ENCODE results near the gene PAM.
"Not testable (repeated sequence)": the region's sequence is repeated elsewhere in the genome, so short reads cannot be mapped to it uniquely, and the experiment has no call there.

PAM gene

DNA sequence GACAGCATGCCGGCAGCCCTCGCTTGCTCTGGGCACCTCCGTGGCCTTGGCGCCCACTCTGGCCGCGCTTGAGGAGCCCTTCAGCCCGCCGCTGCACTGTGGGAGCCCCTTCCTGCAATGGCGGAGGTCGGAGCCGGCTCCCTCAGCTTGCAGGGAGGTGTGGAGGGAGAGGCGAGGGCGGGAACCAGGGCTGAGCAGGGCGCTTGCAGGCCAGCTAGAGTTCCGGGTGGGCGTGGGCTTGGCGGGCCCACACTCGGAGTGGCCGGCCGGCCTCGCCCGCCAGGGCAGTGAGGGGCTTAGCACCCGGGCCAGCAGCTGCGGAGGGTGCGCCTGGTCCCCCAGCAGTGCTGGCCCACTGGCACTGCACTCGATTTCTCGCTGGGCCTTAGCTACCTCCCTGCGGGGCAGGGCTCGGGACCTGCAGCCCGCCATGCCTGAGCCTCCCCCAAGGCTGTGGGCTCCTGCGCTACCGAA, 3.2 kb upstream of the PAM start:
- DNase-seq (ENCODE audit: low read depth in 2 of 2) = not testable (repeated sequence)

DNA sequence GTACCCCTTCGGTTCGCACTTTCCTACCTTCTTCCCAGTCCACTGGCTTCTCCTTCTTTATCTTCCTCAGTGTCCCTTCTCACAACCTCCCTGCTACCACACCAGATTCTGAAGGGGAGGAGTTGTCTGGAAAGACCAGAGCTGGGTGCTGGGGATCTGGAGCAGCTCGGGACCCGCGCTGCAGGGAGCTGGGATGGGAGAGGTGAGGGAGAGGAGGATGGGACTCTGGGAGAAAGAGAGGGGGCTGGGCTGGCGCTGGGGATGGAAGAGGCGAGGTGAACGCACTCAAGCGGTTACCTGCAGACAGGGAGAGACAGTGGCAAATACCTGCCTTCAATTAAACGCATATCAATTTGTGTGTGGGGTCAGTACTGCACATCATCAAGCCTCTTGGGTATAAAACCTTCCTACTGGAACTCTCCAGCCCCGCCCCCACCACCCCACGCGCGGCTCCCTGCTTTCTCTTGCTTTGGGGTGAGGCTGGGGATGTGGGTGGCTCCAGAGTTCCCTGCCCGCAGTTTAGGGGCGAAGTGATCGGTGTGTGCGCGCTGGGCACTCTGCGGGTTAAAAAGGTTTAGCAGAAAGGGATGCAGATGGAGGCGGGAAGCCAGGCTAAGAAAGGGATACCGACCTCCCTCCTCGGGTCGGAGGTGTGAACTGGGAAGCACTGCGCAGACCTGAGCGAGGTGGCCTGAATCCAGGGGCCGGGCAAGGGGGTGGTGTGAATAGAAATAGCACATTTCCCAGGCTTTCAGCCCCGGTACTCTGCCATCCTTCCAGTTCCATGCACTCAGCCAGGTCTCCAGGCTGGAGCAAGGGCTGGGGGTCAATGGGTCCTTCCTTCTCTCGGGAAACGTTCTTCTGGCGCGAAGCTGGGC, 977 bp upstream of the PAM start:
- no peak for DNase-seq (ENCODE audit: low read depth in 2 of 2)

DNA sequence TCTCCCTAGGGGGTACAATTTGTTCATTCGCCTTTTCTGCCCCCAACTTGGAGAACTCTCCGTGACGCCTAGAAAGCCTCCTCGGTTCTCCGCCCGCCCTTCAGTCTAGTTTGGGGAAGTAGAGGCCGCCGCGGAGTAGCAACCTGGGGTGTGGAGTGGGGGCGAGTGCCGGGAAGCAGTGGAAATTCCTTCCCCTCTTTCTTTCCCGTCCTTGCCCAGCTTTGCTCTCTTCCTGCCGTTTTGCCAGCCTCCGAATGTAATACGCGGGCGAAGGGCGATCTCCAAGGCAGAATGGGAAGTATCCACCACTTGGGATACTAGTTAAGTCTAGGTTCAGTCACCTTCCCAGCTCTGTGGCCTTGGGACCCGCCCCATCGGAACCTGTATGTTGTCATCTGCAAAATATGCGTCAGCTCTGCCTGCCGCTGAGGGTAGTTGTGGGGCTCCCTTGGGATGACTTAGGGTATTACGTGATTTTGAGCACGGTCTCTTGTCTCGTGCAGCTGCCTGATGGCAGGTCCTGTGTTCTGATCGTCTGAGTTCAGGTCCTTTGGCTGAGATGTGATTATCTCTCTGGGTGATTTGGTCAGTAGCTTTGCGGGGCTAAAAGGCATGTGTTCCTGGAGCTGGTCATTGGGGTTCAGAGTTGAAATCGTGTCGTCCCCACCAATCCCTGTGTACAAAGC, 724 bp downstream of the PAM start:
- peak; percentile 54 to 71 for DNase-seq (ENCODE audit: low read depth in 2 of 2)

DNA sequence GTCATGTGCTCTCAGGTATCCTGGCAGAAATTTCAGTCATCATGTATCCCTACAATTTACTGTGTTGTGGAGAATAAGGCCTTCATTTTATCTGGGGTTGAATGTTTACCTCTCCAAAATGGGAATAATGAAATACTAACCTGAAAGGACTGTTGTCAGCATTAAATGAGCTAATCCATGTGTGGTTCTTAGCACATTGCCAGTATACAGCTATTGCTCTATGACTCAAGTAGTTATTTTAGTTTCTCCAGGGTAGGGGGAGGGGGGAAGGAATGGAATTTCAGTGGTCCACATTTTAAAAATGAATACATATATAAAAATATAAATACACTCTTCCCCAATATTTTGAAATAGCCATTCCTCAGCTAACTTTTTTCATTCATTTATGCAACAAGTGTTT, 3.5 kb downstream of the PAM start:
- no peak for DNase-seq (ENCODE audit: low read depth in 2 of 2)

DNA sequence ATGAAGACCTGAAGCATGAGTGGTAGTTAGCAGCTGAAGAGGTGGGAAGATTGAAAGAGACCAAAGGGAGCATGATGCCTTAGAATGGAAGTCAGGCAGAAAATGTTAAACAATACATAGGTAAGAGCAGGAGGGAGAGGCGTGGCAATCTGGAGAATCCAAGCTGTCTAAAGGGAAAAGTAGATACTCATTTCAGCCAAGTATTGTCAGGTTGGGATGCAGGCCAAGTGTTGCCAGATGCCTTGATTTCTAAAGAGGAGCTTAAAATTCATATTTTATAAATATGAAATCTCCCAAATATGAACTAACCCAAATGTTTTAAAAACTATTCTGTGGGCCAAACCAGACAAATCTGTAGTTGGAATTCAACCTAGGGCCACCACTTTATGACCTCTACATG, 4.2 kb downstream of the PAM start:
- DNase-seq (ENCODE audit: low read depth in 2 of 2) = no peak

DNA sequence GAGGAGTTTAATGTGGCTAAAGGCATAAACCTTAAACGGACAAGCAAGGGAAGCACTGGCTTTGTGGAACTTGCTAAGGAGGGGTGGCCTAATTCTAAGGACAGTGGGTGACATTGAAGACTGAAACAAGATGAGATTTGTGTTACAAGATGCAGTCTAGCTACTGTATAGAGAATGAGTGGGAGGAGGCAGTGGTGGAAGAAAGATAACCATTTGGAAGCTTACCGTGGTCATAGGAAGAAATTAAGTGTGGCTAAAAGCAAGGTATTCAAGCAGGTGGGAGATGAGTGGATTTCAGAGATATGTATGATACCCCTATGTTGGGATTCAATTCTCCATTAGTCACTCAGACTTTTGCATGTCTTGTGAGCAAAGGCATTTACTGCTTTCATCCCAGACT, 4.6 kb downstream of the PAM start:
- no peak for DNase-seq (ENCODE audit: low read depth in 2 of 2)

DNA sequence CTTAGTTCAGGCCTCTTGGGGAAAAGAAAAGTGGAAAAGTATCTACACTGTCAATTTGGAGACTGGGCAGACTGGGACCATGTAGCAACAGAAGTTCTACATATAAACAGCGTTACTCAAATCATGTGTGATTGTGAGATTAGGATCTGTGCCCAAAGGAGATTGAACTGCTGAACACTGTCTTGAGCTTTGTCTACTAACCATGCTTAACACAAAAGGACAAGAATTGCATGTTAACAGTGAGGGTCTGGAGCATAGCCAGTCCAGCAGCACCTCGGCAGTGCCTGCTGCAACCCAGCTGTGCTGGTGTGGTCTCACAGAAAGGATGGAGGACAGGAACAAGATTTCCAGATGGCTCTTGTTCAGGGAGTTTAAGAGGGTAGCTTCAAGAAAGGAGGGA, 5.7 kb downstream of the PAM start:
- no peak for DNase-seq (ENCODE audit: low read depth in 2 of 2)

DNA sequence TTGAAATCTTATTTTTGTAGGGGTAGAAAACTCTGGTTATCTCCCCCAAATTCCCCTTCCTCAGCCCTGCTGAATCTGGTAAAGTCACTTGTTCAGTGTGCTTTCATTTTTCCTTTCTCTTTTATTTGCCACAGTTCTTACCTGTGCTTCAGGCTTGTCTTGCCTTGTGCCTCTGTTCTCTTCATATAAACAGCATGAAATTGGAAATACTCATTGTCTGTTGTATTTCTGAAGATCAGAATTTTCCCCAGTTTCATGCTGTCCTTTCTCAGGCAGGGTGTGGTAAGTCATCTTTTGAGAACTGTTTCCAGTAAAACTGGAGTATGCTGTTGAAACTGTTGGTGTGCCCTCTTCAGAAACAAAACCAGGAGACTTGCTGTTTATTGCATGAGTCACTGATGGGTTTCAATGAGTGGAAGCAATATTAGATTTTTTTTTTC, 7.0 kb downstream of the PAM start:
- DNase-seq (ENCODE audit: low read depth in 2 of 2) = no peak

DNA sequence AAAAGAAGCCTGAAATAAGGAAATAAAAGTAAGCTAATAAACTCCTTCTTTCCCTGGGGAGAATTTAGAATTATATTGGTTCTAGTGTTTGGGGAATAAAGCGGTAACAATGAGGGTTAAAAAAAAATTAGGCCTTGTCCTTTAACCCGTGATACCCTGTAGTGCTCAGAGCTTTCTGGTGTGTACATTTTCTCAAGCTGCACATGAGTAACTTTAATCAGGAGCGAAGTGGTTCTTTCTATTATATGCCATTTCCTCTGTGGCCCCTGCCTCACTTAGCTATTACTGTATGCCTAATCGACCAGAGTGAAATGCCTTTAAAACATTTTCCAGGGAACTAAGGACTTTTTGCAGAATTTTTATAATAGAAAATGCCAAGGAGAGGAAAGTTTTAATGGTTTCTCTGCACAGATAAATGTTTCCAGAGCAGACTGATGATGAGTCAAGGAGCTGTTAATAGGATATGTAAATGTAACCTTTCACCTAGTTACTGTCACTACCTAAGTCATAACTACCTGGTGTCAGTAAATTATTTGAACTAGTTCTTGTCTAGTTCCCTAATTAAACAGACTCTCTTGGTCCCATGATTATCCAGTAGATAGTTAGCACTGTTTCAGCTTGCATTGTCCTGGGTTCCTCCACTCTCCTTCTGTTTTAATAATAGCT, 7.6 kb downstream of the PAM start:
- no peak for DNase-seq (ENCODE audit: low read depth in 2 of 2)

DNA sequence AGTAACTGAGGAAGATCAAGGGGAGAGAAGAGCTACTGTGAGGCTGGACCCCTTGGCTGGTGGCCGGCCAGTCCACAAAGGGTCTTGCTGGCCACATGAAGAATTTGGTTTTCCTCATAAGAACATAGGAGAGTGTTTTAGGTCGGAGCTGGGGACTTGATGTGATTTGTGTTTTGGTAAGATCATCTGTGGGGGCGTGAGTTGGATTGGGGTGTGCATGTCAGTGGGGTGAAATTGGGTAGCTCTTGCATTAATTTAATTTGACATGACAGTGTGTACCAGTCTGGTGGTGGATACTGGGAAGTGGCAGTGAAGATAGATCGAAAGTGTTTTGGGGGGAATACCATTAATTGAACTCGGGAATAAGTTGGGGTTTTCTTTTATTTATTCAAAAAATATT, 8.6 kb downstream of the PAM start:
- DNase-seq (ENCODE audit: low read depth in 2 of 2) = no peak

DNA sequence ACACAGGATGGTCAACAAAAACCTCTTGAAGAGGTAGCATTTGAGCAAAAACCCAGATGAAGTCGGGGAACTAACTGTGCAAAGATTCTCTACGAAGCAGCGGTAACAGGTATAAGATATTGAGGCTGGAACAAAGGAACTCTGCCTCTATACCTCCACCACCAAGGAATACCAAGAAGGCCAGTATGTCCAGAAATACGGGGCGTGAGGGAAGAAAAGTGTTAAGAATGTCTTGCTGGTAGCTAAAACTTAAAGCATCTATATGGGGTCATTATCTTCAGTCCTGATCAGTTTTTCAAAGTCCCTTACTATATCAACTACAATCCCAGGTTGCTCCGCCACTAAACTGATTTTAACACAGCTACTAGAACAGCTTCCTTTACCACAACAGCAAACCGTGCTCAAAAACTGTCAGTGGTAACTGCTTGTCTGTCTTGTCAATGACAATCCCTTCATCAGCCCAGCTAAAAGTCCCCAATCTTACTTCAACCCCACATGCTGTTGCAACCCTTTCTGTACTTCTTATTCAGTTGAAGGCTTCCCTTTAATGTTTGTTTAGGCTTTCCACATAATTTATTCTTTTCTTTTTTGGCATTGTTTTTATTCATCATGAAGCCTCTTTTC, 9.4 kb downstream of the PAM start:
- DNase-seq (ENCODE audit: low read depth in 2 of 2) = no peak

DNA sequence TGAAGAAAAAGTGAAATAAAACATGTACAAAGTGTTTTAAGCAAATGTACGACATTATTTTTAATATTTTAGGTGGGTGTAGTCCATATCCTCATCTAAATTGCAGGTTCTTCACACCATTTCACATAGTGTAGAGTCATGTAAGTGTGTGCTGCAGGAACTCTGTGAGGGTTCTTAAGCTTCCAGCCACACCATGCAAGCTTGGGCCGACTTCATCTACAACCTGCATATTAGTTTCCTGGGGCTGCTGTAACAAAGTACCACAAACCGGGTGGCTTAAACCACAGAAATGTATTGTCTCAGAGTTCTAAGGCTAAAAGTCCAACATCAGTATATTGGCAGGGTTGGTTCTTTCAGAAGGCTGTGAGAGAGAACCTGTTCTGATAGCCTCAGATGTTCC, 10.2 kb downstream of the PAM start:
- DNase-seq (ENCODE audit: low read depth in 2 of 2) = no peak

DNA sequence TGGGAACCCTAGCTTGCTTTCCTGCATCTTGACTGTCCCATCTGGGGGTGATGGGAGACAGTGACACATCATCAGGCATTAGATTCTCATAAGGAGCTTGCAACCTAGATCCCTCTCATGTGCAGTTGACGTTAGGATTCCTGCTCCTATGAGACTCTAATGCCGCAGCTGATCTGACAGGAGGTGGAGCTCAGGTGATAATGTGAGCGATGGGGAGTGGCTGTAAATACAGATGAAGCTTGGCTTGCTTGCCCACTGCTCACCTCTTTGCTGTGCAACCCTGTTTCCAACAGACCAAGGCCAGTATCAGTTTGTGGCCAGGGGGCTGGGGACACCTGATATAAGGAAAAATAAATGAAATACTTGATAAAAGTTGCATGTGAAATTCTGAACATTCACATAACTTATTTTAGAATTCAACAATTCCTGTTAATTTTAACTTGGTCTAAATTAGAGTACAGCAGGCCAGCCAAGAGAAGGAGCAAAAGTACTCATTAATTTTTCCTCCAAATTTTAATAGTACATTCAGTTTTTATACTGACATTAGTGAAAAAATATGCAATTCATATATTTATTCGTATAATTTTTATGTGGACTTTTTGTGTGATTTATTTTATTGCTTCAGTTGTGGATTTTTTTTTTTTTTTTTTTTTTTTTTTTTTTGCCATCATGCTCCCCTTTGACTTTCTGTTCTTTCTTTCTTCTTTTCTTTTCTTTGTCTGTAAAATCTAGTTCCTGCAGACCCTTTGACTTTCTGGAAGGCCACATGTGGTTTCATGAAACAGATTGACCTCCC, 11.4 kb downstream of the PAM start:
- no peak for DNase-seq (ENCODE audit: low read depth in 2 of 2)

DNA sequence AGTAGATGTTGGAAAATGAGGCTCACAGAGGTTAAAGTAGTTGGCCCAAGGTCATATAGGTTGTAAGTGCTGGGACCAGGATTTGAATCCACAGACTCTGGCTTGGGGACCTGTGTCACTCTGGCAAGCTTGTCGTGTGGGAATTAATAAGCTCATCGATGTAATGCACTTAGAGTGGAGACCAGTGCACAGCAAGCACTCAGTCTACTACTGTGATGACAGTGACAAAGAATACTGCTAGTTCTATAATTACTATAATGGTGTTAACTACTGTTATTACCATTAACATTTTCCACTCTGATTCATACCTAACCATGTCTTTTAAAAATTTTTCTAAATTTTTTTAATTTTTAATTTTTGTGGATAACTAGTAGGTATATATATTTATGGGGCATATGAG, 12.8 kb downstream of the PAM start:
- DNase-seq (ENCODE audit: low read depth in 2 of 2) = no peak

DNA sequence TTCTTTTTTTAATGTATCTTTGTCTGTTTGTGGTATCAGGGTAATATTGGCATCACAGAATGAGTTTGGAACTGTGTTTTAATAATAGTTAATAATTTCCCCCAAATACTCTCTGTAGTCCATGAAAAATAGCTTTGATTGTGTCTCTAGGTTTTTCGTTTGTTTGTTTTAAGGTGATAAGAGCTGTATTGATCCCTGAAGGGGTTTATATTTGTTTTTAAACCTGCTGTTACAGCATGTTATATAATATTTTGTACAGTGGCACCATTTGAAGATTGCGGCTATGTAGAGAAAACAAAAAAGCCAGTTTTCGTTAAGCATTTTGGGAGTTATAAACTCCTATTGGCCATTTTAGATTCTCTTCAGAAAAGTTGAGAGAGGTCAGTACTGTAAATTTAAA, 15.7 kb downstream of the PAM start:
- DNase-seq (ENCODE audit: low read depth in 2 of 2) = no peak

DNA sequence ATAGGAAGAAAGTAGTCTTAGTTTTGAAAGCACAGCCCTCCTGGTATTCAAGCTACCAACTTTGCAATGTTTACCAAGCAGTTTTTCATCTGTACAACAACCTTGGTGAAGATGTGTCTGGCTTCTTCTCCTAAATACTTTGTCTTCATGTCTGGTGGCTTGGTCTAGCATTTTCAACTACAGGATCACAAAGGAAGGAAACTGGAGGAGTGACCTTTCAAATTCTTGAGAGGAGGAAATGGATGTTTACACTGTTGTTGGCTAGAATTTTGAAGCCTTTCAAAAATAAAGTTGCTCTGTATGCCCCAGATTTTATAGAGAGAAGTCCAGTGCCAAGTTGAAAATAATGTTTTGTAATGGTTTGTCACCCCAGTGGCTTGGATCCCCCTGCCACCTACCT, 16.3 kb downstream of the PAM start:
- no peak for DNase-seq (ENCODE audit: low read depth in 2 of 2)

DNA sequence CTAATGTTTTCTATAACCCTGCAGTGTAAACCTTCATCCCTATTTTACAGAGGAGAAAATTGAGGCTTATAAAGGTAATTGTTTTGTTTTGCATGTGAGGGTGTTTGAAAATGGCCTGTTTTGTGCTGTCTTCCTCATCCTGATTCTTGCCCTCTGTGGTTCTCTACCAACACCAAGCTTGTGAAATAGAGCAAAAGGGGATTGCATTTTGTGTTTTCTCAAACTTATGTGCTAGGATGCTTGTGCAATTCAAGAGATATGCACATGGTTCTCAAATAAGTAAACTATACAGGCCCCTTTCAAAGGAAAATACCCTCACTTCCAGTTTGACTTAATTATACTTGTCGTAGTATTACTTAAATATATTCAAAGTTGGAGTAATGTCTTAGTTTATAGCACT, 17.2 kb downstream of the PAM start:
- no peak for DNase-seq (ENCODE audit: low read depth in 2 of 2)

DNA sequence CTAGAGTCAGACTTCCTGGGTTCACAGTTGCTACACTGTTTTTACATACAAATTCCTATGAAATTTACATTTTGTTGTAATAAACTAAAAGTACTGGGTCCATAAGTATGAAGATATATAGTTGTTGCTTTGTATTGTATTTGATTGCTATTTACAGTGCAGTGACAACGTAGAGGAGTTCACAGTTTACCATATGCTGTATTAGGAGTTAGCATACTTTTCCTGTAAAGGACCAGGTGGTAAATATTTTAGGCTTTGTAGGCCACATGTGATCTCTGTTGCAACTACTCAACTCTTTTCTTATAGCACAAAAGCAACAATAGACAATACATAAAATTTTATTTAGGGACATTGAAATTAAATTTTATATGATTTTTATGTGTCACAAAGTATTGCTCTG, 18.0 kb downstream of the PAM start:
- no peak for DNase-seq (ENCODE audit: low read depth in 2 of 2)

DNA sequence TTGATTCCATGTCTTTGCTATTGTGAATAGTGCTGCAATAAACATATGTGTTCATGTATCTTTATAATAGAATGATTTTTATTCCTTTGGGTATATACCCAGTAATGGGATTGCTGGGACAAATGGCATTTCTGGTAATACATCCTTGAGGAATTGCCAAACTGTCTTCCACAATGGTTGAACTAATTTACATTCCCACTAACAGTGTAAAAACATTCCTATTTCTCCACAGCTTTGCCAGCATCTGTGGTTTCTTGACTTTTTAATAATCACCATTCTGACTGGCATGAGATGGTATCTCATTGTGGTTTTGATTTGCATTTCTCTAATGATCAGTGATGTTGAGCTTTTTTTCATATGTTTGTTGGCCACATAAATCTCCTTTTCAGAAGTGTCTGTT, 20.7 kb downstream of the PAM start:
- DNase-seq (ENCODE audit: low read depth in 2 of 2) = not testable (repeated sequence)

DNA sequence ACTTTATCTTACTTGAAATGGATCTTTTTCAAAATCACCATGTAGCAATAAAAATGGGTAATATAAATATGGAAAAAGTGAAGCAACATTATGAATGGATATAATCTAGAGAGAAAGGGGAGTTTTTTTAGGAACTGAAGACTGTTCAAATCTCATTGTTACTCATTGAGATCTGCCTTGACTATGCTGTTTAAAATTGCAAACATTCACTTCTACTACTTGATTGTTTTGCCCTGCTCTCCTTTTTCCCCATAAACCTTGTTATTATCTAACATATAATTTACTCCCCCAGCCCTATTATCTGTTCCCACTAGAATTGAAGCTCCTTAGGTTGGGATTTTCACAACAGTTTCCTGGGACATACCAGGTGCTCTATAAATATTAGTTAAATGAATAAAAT, 22.0 kb downstream of the PAM start:
- no peak for DNase-seq (ENCODE audit: low read depth in 2 of 2)

DNA sequence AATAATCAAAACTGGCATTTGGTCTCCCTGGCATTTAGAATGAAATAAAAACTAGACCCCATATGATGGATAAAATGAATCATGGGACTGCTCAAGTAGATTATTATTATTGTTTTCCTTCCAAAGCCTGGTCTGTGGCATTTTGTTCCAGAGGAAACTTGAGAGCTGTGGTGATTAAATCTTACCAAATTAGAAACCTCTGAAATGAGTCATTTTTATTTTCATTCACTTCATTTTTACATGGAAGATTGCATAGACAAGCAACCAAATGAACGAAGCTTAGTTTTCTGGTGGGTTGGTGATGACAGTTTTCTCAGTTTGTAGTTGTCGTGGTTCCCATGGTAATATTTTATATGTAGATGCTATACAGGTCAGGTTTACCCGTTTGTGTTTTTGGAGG, 23.4 kb downstream of the PAM start:
- no peak for DNase-seq (ENCODE audit: low read depth in 2 of 2)
